GM18505 (cell line): ENCODE results near the gene VPS41.
"Not testable (repeated sequence)": the region's sequence is repeated elsewhere in the genome, so short reads cannot be mapped to it uniquely, and the experiment has no call there.

ENCODE experiments used
- ATAC-seq: cut with Tn5 transposase; IDR thresholded peaks from one replicate; pipeline ENCODE4 v1.9.1; 2021; ENCODE audit not compliant: unreplicated experiment
- POLR2A ChIP-seq: IDR thresholded peaks from 4 replicates; pipeline ENCODE4 v1.6.1; 2011; ENCODE audit warnings: borderline replicate concordance; ENCODE audit not compliant: insufficient read depth, insufficient read length; ENCODE audit errors: extremely low read depth

VPS41 gene

DNA sequence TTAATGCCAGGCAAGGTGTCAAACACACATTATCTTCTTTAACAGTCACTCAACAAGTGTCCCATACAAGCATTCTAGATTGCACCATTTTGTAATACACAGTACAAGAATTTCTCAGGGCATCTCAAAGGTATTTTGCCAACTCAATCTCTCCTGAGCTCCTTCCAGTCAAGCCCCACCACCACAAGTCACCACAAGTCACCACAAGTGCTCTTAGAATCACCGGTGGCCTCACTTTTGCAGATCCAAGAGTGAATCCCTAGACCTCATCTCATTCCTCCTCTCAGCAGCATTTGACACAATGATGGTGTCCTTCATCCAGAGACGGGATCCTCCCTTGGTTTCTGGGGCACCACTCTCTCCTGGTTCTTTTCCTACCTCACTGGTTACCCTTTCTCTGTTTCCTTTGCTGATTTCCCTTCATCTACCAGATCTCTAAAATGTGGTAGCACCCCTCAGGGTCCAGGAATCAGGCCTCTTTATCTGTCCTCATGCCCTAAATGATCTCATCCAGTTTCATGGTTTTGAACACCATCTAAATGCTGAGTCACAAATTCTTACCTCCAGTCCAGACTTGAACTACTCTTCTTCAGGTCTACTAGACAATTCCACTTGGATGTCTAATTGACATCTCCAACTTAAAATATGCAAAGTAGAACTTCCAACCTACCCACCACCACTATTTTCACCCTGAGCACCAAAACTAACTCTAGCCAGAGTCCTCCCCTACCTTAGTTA, 26.9 kb downstream of the VPS41 start:
- no peak for ATAC-seq
- TF ChIP-seq POLR2A = no peak

DNA sequence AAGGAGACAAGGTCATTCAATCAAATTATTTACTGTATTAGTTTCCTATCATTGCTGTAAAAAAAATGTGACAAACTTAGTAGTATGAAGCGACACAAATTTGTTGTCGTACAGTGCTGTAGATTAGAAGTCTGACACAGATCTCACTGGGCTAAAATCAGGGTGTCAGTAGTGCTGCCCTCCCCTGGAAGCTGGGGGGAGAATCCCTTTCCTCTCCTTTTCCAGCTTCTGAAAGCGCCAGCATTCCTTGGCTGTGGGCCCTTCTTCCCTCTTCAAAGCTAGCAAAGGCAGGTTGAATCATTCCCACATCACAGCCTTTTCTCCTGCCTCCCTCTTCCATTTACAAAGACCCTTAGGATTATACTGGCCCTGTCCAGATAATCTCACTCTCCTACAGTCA, 28.0 kb downstream of the VPS41 start:
- no peak for TF ChIP-seq POLR2A
- no peak for ATAC-seq

DNA sequence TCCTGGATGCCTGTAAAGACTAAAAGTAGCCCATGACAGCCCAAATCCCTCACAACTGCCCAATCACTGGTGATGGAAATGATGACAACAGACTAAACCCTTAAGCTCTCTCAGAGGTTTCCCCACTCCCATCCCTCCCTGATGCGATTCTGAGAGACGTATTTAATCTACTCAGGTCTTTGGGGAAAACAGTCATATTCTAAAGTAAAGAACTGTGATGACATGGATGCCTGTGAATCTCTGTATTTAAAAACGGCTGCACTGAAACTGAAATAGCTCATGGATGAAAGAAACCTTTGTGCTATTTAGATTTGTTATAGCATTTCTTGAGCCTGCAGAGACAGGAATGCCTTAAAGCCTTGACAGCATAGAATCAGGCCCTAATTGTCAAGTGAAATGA, 28.5 kb downstream of the VPS41 start:
- no peak for TF ChIP-seq POLR2A
- no peak for ATAC-seq

- TF ChIP-seq POLR2A = no peak
Measured at GRCh38 chr7:38880035-38880434, 29.0 kb downstream of the VPS41 start.

GRCh38 chr7:38878694-38879457, 30.1 kb downstream of the VPS41 start:
- no peak for ATAC-seq

More at GRCh38 chr7:38880035-38880434, 29.0 kb downstream of the VPS41 start:
- no peak for ATAC-seq

DNA sequence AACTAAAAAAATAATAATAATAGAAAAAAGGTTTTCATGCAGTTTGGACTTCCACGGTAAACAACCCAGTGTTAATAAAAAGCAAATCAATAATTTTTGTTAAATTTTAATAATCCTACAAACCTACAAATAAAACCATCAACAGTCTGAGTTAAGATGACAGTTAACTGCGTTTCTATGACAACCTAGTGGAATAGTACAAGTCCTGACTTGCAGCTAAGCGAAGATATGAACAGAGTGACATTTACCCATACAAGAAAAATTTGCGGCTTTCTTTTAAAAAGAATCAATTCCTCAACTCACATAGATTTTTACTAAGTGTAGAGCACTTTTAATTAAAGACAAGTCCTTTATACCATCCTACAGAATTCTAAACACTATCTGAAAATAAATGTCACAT, 35.6 kb downstream of the VPS41 start:
- ATAC-seq = no peak
- TF ChIP-seq POLR2A = no peak

More at GRCh38 chr7:38878694-38879457, 30.1 kb downstream of the VPS41 start:
- no peak for TF ChIP-seq POLR2A

DNA sequence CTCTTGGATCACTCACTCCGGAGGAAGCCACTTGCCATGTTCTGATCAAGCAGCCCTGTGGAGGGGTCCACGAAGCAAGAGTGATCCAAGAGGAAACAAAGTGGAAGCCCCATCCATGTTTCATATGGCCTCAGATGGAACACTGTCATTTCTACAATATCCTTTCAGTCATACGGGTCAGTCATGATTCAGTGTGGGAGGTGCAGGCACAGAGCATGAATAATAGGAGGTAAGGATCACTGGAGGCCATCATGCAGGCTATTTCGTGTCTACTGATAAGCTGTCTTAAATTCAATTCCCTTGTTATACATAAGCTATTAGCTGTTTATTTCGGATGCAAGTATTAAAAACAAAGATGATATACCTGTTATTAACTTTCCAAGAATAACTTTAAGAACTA, 36.8 kb downstream of the VPS41 start:
- TF ChIP-seq POLR2A = no peak
- ATAC-seq = no peak

DNA sequence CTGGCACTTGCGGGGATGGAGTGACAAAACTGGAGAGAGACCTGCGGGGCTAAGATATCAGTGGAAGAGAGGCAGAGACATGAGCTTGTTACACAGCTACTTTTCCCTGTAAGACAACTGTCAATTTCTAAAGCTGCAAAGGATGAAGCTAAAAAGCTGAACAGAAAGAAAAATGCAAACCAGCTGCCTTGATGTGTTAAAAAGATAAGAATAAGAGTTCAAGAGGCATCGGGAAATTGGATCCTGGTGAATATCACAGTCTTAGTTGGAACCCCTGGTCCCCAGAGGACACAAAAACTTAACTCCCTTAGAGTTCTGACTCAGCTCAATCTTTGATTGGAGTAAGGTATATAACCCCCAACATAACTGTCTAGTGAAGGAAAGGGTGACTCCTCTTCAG, 38.8 kb downstream of the VPS41 start:
- no peak for ATAC-seq
- no peak for TF ChIP-seq POLR2A

GRCh38 chr7:38863601-38864291, 45.2 kb downstream of the VPS41 start:
- TF ChIP-seq POLR2A = no peak
- no peak for ATAC-seq

GRCh38 chr7:38862666-38863065, 46.3 kb downstream of the VPS41 start:
- ATAC-seq = no peak
- TF ChIP-seq POLR2A = no peak

GRCh38 chr7:38858259-38858884, 50.6 kb downstream of the VPS41 start:
- no peak for ATAC-seq
- no peak for TF ChIP-seq POLR2A

- ATAC-seq = no peak
- TF ChIP-seq POLR2A = no peak
Measured at GRCh38 chr7:38855867-38856266, 53.1 kb downstream of the VPS41 start.

- no peak for ATAC-seq
- TF ChIP-seq POLR2A = no peak
Measured at GRCh38 chr7:38855386-38855785, 53.6 kb downstream of the VPS41 start.

GRCh38 chr7:38854947-38855346, 54.0 kb downstream of the VPS41 start:
- ATAC-seq = not testable (repeated sequence)

- no peak for TF ChIP-seq POLR2A
- ATAC-seq = no peak
Measured at GRCh38 chr7:38851321-38851720, 57.7 kb downstream of the VPS41 start.
